Endodermal cell (in vitro differentiated cells): ENCODE results near the gene LAMB4. TPM values are rescaled to one million over a fixed set of nuclear protein-coding genes. Genes with fewer than 3 reads are reported as not detected.

ENCODE experiments used
- DNase-seq: peaks from one replicate; pipeline ENCODE4 v3.0.0-alpha.2; 2017
- H3K27ac ChIP-seq: 2 replicates; pipeline ENCODE4 v1.5.1; 2013; ENCODE audit warnings: mild to moderate bottlenecking, low read depth, low read length, moderate library complexity
- H3K27me3 ChIP-seq: 2 replicates; pipeline ENCODE4 v1.6.1; 2013; ENCODE audit warnings: mild to moderate bottlenecking, low read length, moderate library complexity; ENCODE audit not compliant: insufficient read depth, control insufficient read depth, poor library complexity, severe bottlenecking
- H3K36me3 ChIP-seq: 2 replicates; pipeline ENCODE4 v1.7.0; 2013; ENCODE audit warnings: mild to moderate bottlenecking, low read length, moderate library complexity; ENCODE audit not compliant: control insufficient read depth, insufficient read depth
- H3K4me1 ChIP-seq: one replicate; pipeline ENCODE4 v1.7.0; 2013; ENCODE audit warnings: low read length; ENCODE audit not compliant: control insufficient read depth, insufficient read depth
- H3K4me3 ChIP-seq: 2 replicates; pipeline ENCODE4 v1.5.1; 2013; ENCODE audit warnings: mild to moderate bottlenecking, low read length, moderate library complexity
- H3K9ac ChIP-seq: 2 replicates; pipeline ENCODE4 v1.6.1; 2013; ENCODE audit warnings: mild to moderate bottlenecking, low read length, moderate library complexity; ENCODE audit not compliant: poor library complexity, severe bottlenecking; ENCODE audit errors: extremely low read depth
- H3K9me3 ChIP-seq: 2 replicates; pipeline ENCODE4 v1.6.1; 2013; ENCODE audit warnings: mild to moderate bottlenecking, low read length, moderate library complexity; ENCODE audit not compliant: control insufficient read depth
- H3K27ac Mint-ChIP-seq: 2 replicates; pipeline ENCODE4 v1.8.0; 2020; ENCODE audit warnings: mixed read lengths
- H3K27me3 Mint-ChIP-seq: 2 replicates; pipeline ENCODE4 v1.8.0; 2021; ENCODE audit warnings: mild to moderate bottlenecking, mixed read lengths; ENCODE audit not compliant: insufficient read depth
- H3K36me3 Mint-ChIP-seq: 2 replicates; pipeline ENCODE4 v1.8.0; 2020; ENCODE audit warnings: low read depth, mixed read lengths
- H3K4me1 Mint-ChIP-seq: 2 replicates; pipeline ENCODE4 v1.8.0; 2020; ENCODE audit warnings: mixed read lengths
- H3K4me3 Mint-ChIP-seq: 2 replicates; pipeline ENCODE4 v1.8.0; 2020; ENCODE audit warnings: mild to moderate bottlenecking, moderate library complexity, mixed read lengths
- H3K9me3 Mint-ChIP-seq: 2 replicates; pipeline ENCODE4 v1.8.0; 2020; ENCODE audit warnings: mild to moderate bottlenecking, mixed read lengths
- WGBS, 2 experiments: methylation state at CpG; one replicate each; pipeline versions ENCODE4 v1.1.5 to v1.1.7; 2013; ENCODE audit warnings: missing lambda C conversion rate in 2 of 2, mixed read lengths in 1 of 2; ENCODE audit not compliant: insufficient coverage in 1 of 2, insufficient read length in 1 of 2; 5-methylcytosine and 5-hydroxymethylcytosine counted together
- total RNA-seq, 2 donors: library from RNA; stranded (reverse); fragmentation: NEBNext Ultra II Directional in 1 of 2; extraction: Animal tissue kit (Norgen Biotek cat#: 25700) in 1 of 2; gene quantifications; 2 replicates in 1 of 2; 3 replicates in 1 of 2; pipeline ENCODE4 v1.2.1, GENCODE V29; 2021
- TF ChIP-seq, protein P1 (sequence below): fragments of 200-600 bp; sonication (generic); conservative IDR thresholded peaks from 2 replicates; pipeline ENCODE4 v1.5.0; 2021; ENCODE audit warnings: antibody characterized with exemption, mild to moderate bottlenecking

The LAMB4 gene
- total RNA-seq, 2 donors from 2014 or later = not detected

DNA sequence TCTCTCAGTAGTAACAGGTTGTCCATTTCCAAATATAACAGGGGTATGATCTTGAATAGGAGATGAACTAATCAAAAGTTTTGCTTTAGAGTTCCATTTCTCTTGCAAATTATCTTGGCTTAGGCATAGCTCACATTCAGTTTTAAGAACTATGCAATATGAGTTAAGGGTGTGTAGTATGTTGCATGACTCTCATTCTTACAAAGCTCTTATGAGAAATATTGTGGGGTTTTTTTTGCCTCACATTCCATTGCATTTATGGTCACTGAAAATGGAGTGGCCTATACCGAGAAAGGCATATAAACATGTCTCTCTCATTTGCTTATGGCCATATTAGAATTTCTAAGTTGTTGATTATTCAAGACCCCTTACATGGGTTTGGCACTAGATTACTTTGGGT is 78.7 kb downstream of the LAMB4 start:
- Histone ChIP-seq H3K27me3 (no peaks in the 10 kb centered on the region), H3K9ac (no peak overlapping the region), H3K4me1 (no peaks in the 10 kb centered on the region), H3K4me3 (no peak overlapping the region), H3K27ac (no peak overlapping the region), H3K36me3 (no peaks in the 10 kb centered on the region), H3K9me3 (no peaks in the 10 kb centered on the region)
- H3K36me3 Mint-ChIP-seq = no peaks in the 10 kb centered on the region
- H3K4me1 Mint-ChIP-seq = peaks cover 2% of the 10 kb centered on the region
- no peak for DNase-seq
- no peak overlapping the region for H3K4me3 Mint-ChIP-seq
- no peak overlapping the region for H3K27ac Mint-ChIP-seq
- no peaks in the 10 kb centered on the region for H3K9me3 Mint-ChIP-seq
- 100% methylated on average over 1 of the region's 1 CpG; no CpG with 5 or more reads in 1 of the 2 experiments for WGBS, 2 experiments
- no peaks in the 10 kb centered on the region for H3K27me3 Mint-ChIP-seq
- TF ChIP-seq, protein P1, sequence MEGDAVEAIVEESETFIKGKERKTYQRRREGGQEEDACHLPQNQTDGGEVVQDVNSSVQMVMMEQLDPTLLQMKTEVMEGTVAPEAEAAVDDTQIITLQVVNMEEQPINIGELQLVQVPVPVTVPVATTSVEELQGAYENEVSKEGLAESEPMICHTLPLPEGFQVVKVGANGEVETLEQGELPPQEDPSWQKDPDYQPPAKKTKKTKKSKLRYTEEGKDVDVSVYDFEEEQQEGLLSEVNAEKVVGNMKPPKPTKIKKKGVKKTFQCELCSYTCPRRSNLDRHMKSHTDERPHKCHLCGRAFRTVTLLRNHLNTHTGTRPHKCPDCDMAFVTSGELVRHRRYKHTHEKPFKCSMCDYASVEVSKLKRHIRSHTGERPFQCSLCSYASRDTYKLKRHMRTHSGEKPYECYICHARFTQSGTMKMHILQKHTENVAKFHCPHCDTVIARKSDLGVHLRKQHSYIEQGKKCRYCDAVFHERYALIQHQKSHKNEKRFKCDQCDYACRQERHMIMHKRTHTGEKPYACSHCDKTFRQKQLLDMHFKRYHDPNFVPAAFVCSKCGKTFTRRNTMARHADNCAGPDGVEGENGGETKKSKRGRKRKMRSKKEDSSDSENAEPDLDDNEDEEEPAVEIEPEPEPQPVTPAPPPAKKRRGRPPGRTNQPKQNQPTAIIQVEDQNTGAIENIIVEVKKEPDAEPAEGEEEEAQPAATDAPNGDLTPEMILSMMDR = no peak

GRCh38 chr7:108049962-108050361 is 80.2 kb downstream of the LAMB4 start:
- no peaks in the 10 kb centered on the region for H3K4me1 ChIP-seq
- H3K4me3 ChIP-seq = no peak overlapping the region
- Mint-ChIP-seq H3K36me3 (no peaks in the 10 kb centered on the region), H3K27ac (no peak overlapping the region), H3K9me3 (no peaks in the 10 kb centered on the region), H3K4me1 (peaks cover 2% of the 10 kb centered on the region), H3K27me3 (no peaks in the 10 kb centered on the region), H3K4me3 (no peak overlapping the region)
- DNase-seq = no peak
- no peak overlapping the region for H3K9ac ChIP-seq
- H3K27me3 ChIP-seq = no peaks in the 10 kb centered on the region
- TF ChIP-seq, protein P1 = no peak
- H3K36me3 ChIP-seq = no peaks in the 10 kb centered on the region
- H3K27ac ChIP-seq = no peak overlapping the region
- H3K9me3 ChIP-seq = no peaks in the 10 kb centered on the region
- WGBS, 2 experiments = 60 to 80% methylated on average over 1 to 3 of the region's 3 CpGs

DNA sequence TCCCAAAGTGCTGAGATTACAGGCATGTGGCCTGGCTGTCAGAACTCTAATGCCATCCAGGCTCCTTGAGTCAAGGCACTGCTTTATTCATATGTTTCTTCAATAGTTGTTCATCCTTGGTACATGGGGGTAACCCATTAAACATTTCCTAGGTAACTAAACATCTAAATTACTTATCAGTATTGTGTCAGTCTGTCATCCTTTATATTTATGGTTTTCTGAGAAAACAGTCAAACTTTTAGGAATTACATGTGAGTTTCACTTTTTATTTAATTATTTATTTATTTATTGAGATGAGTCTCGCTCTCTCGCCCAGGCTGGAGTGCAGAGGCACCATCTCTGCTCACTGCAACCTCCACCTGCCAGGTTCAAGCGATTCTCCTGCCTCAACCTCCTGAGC is 81.7 kb downstream of the LAMB4 start:
- Mint-ChIP-seq H3K36me3 (no peaks in the 10 kb centered on the region), H3K27me3 (no peaks in the 10 kb centered on the region), H3K4me1 (peaks cover 2% of the 10 kb centered on the region), H3K4me3 (no peak overlapping the region), H3K27ac (no peak overlapping the region), H3K9me3 (no peaks in the 10 kb centered on the region)
- Histone ChIP-seq H3K4me1 (no peaks in the 10 kb centered on the region), H3K9ac (no peak overlapping the region), H3K4me3 (no peak overlapping the region), H3K27me3 (no peaks in the 10 kb centered on the region), H3K36me3 (no peaks in the 10 kb centered on the region), H3K27ac (no peak overlapping the region), H3K9me3 (no peaks in the 10 kb centered on the region)
- DNase-seq = no peak
- WGBS, 2 experiments = 86 to 98% methylated on average over 3 of the region's 3 CpGs
- TF ChIP-seq, protein P1 = no peak
